GM10266 (cell line): ENCODE results near the gene DGKG.

Experiments used
- DNase-seq: peaks from one replicate; pipeline ENCODE4 v3.0.0; 2012; ENCODE audit errors: extremely low spot score
- CTCF ChIP-seq: IDR thresholded peaks from 2 replicates; pipeline ENCODE4 v1.5.1; 2012; ENCODE audit warnings: mild to moderate bottlenecking, low read depth; ENCODE audit not compliant: control insufficient read depth, insufficient read depth; ENCODE audit errors: missing control alignments

DGKG gene

GRCh38 chr3:186356152-186356551 lies 5.9 kb downstream of the DGKG start:
- DNase-seq = no peak
- no peak for TF ChIP-seq CTCF

- TF ChIP-seq CTCF = no peak
- DNase-seq = no peak
These were observed 7.9 kb downstream of the DGKG start for GRCh38 chr3:186354100-186354499.

GRCh38 chr3:186352369-186352768 lies 9.7 kb downstream of the DGKG start:
- no peak for TF ChIP-seq CTCF

GRCh38 chr3:186342197-186342596 lies 19.8 kb downstream of the DGKG start:
- TF ChIP-seq CTCF = no peak
- peak; percentile 55 for DNase-seq

More at GRCh38 chr3:186352369-186352768, 9.7 kb downstream of the DGKG start:
- no peak for DNase-seq

- no peak for TF ChIP-seq CTCF
- DNase-seq = no peak
These were observed 21.8 kb downstream of the DGKG start for GRCh38 chr3:186340204-186340603.

GRCh38 chr3:186339180-186339918 lies 22.7 kb downstream of the DGKG start:
- DNase-seq = peak; percentile 43
- no peak for TF ChIP-seq CTCF

GRCh38 chr3:186333256-186333655 lies 28.8 kb downstream of the DGKG start:
- DNase-seq = no peak
- no peak for TF ChIP-seq CTCF
